Trophoblast cell (in vitro differentiated cells and primary cell): ENCODE results near the gene PPRC1.
A peak's percentile ranks its signal among the peaks of the same experiment; 100 is the strongest.

Experiments
- DNase-seq, 2 donors: peaks; one replicate each; pipeline ENCODE4 v3.0.0-alpha.2; 2016
- H2AFZ ChIP-seq: 2 replicates; pipeline ENCODE4 v1.6.1; 2013; ENCODE audit warnings: low read length, moderate library complexity, mild to moderate bottlenecking; ENCODE audit not compliant: insufficient read depth, poor library complexity
- H2AK5ac ChIP-seq: 2 replicates; pipeline ENCODE4 v1.6.1; 2013; ENCODE audit warnings: mild to moderate bottlenecking, low read length
- H2BK120ac ChIP-seq: 2 replicates; pipeline ENCODE4 v1.6.1; 2013; ENCODE audit warnings: low read length, mild to moderate bottlenecking, moderate library complexity; ENCODE audit not compliant: insufficient read depth, poor library complexity
- H2BK12ac ChIP-seq: 2 replicates; pipeline ENCODE4 v1.6.1; 2013; ENCODE audit warnings: mild to moderate bottlenecking, low read length, moderate library complexity
- H2BK5ac ChIP-seq: 2 replicates; pipeline ENCODE4 v1.6.1; 2013; ENCODE audit warnings: low read length, low read depth, moderate library complexity, mild to moderate bottlenecking; ENCODE audit not compliant: poor library complexity
- H3K14ac ChIP-seq: 2 replicates; pipeline ENCODE4 v1.6.1; 2013; ENCODE audit warnings: mild to moderate bottlenecking, low read length
- H3K18ac ChIP-seq: 2 replicates; pipeline ENCODE4 v1.6.1; 2013; ENCODE audit warnings: mild to moderate bottlenecking, low read length
- H3K23ac ChIP-seq: 2 replicates; pipeline ENCODE4 v1.6.1; 2013; ENCODE audit warnings: low read length
- H3K27ac ChIP-seq: 2 replicates; pipeline ENCODE4 v1.5.1; 2013; ENCODE audit warnings: low read depth, mild to moderate bottlenecking, inconsistent platforms, low read length, moderate library complexity
- H3K27me3 ChIP-seq: 2 replicates; pipeline ENCODE4 v1.6.1; 2013; ENCODE audit warnings: inconsistent platforms, mild to moderate bottlenecking, low read length, moderate library complexity; ENCODE audit not compliant: insufficient read depth
- H3K36me3 ChIP-seq, 2 experiments: 1 replicate in 1 of 2; 2 replicates in 1 of 2; pipeline ENCODE4 v1.6.1; 2013; ENCODE audit warnings: low read length in 2 of 2, mild to moderate bottlenecking in 2 of 2, moderate library complexity in 1 of 2; ENCODE audit not compliant: insufficient read depth in 2 of 2, control insufficient read depth in 1 of 2
- H3K4ac ChIP-seq: 2 replicates; pipeline ENCODE4 v1.6.1; 2013; ENCODE audit warnings: low read depth, mild to moderate bottlenecking, low read length, moderate library complexity
- H3K4me1 ChIP-seq, 2 experiments: 1 replicate in 1 of 2; 2 replicates in 1 of 2; pipeline ENCODE4 v1.6.1; 2013; ENCODE audit warnings: low read length in 2 of 2, mild to moderate bottlenecking in 2 of 2, moderate library complexity in 1 of 2; ENCODE audit not compliant: insufficient read depth in 2 of 2, control insufficient read depth in 1 of 2
- H3K4me2 ChIP-seq: 2 replicates; pipeline ENCODE4 v1.6.1; 2013; ENCODE audit warnings: inconsistent platforms, mild to moderate bottlenecking, low read length, moderate library complexity
- H3K4me3 ChIP-seq: 2 replicates; pipeline ENCODE4 v1.5.1; 2013; ENCODE audit warnings: mild to moderate bottlenecking, low read depth, low read length, inconsistent platforms
- H3K79me1 ChIP-seq: one replicate; pipeline ENCODE4 v1.6.1; 2013; ENCODE audit warnings: low read length
- H3K79me2 ChIP-seq: 2 replicates; pipeline ENCODE4 v1.6.1; 2013; ENCODE audit warnings: low read length, mild to moderate bottlenecking; ENCODE audit not compliant: control insufficient read depth, insufficient read depth, poor library complexity
- H3K9ac ChIP-seq: 2 replicates; pipeline ENCODE4 v1.6.1; 2013; ENCODE audit warnings: mild to moderate bottlenecking, low read length
- H3K9me3 ChIP-seq: 2 replicates; pipeline ENCODE4 v1.6.1; 2013; ENCODE audit warnings: low read depth, mild to moderate bottlenecking, control low read depth, inconsistent platforms, low read length; ENCODE audit not compliant: insufficient read depth
- H4K12ac ChIP-seq: 2 replicates; pipeline ENCODE4 v1.6.1; 2013; ENCODE audit warnings: low read depth, mild to moderate bottlenecking, low read length, moderate library complexity
- H4K8ac ChIP-seq: 2 replicates; pipeline ENCODE4 v1.6.1; 2013; ENCODE audit warnings: low read depth, mild to moderate bottlenecking, low read length, moderate library complexity
- H4K91ac ChIP-seq: one replicate; pipeline ENCODE4 v1.6.1; 2013; ENCODE audit warnings: low read depth, mild to moderate bottlenecking, low read length, moderate library complexity
- WGBS: extraction: QIAGEN DNeasy Blood & Tissue Kit; methylation state at CpG from one replicate; pipeline ENCODE4 v1.1.7; 2013; ENCODE audit warnings: missing lambda C conversion rate; ENCODE audit not compliant: insufficient read length, insufficient coverage; ENCODE audit errors: extremely low coverage; 5-methylcytosine and 5-hydroxymethylcytosine counted together

Gene PPRC1

DNA sequence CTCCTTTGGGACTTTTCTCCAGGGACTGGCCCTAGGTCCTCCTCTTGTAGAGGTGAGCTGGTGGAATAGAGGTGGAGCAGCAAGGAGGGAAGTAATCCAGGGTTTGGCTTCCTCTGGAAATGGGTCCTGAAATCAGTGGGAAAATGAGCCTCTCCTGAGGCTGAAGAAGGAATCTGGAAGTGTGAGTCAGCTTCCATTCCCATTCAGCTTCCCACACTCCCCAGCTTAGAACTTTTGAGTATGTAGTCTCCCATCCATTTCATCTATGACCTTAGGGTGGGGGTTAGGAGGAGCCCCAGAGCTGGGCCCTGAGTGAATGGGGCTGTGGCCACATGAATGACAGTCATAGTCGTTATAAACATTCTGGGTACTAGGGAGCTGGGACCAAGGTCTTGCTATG lies 30.4 kb upstream of the PPRC1 start:
- no peaks in the 10 kb centered on the region for H3K79me1 ChIP-seq
- H3K4me2 ChIP-seq, result no peak overlapping the region
- H3K4me1 ChIP-seq, result no peaks in the 10 kb centered on the region
- H3K14ac ChIP-seq, result no peak overlapping the region
- H4K12ac ChIP-seq, result no peak overlapping the region
- no peak overlapping the region for H2AFZ ChIP-seq
- no peak overlapping the region for H3K4ac ChIP-seq
- H3K36me3 ChIP-seq, result peaks cover 17 to 28% of the 10 kb centered on the region in 2 experiments
- H2BK120ac ChIP-seq, result no peak overlapping the region
- H3K27ac ChIP-seq, result no peak overlapping the region
- no peak overlapping the region for H2BK5ac ChIP-seq
- H3K9me3 ChIP-seq, result no peaks in the 10 kb centered on the region
- DNase-seq, result no peak
- WGBS, result no CpG with 5 or more reads among the region's 1 CpG
- H3K27me3 ChIP-seq, result no peaks in the 10 kb centered on the region
- H3K79me2 ChIP-seq, result no peaks in the 10 kb centered on the region
- no peak overlapping the region for H2AK5ac ChIP-seq
- H4K8ac ChIP-seq, result no peak overlapping the region
- no peak overlapping the region for H3K4me3 ChIP-seq
- no peak overlapping the region for H3K18ac ChIP-seq
- H3K9ac ChIP-seq, result no peak overlapping the region
- no peak overlapping the region for H2BK12ac ChIP-seq
- no peak overlapping the region for H4K91ac ChIP-seq
- H3K23ac ChIP-seq, result no peak overlapping the region

DNA sequence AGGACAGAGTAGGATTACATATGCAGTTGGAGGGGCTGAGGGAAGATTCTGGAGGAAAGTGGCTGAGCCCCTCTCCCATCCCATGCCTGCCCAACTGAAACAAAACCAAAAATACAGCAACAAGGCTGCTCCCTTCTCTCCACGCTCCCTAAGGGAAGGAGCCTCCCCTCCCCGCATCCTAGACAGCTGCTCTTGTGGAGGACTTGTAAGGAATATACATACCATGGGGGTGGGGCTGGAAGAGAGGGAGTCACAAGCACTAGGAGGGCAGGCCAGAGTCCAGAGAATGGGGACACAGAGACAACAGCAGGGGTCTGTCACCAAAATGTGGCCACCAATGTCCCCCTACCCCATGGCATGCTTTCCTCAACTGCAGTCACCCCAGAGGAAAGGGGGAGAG lies 25.8 kb upstream of the PPRC1 start:
- Histone ChIP-seq H3K9me3 (no peaks in the 10 kb centered on the region), H3K79me1 (no peaks in the 10 kb centered on the region), H3K4me3 (no peak overlapping the region), H3K79me2 (no peaks in the 10 kb centered on the region), H3K4ac (no peak overlapping the region), H3K14ac (no peak overlapping the region), H2BK5ac (no peak overlapping the region), H2BK120ac (no peak overlapping the region), H3K27ac (no peak overlapping the region), H3K4me1 (no peaks in the 10 kb centered on the region), H3K23ac (no peak overlapping the region), H4K91ac (no peak overlapping the region), H2AFZ (no peak overlapping the region), H3K27me3 (no peaks in the 10 kb centered on the region), H4K12ac (no peak overlapping the region), H3K9ac (no peak overlapping the region), H2BK12ac (no peak overlapping the region), H3K36me3 (peaks cover 58 to 69% of the 10 kb centered on the region in 2 experiments), H3K4me2 (no peak overlapping the region), H2AK5ac (no peak overlapping the region), H3K18ac (no peak overlapping the region), H4K8ac (no peak overlapping the region)
- DNase-seq, result no peak
- no CpG with 5 or more reads among the region's 2 CpGs for WGBS

DNA sequence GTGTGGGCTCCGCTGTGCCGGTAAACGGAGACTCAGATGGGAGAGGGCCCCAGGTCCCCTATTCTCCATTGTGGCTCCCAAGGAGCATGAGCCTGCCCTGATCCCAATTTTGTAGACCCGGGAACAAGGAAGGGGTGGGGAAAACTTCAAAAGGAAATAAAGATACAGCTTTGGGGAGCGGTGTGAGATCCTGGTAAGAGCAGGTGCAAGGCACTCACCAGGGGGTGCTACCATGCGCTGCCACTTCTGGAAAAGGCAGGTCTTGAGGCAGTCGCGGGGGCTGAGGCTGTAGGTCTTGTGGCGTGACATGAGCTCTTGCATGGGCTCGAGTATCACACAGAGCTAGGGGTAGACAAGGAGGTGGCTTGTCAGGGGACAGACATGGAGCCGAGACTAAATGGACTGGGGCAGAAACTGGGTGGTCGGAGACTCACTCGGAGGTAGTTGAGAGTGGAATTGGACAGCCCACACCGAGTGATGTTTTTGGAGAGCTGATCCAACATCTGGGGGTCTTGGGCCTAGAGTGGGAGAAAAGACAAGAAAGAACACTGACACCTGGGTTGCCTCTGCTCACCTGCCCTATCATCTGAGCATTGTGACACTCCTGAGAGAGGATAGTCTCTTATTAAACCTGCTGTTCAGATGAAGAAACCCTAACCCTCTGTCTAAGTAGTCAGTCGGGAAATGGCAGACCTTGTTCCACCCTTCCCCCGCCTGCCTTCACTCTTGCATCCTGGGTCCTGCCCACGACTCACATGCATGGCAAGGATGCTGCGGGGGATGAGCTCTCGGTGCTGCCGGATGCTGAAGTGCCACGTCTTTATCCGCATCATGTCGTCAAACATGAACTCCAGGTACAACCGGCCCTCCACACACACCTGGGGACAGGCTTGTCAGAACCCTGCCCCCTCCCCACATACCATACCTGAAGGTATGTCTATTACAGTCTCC lies 23.4 kb upstream of the PPRC1 start:
- H3K36me3 ChIP-seq, result peaks cover 56 to 63% of the 10 kb centered on the region in 2 experiments
- no peak overlapping the region for H2BK5ac ChIP-seq
- no peak overlapping the region for H4K12ac ChIP-seq
- peaks cover 11 to 12% of the 10 kb centered on the region in 2 experiments for H3K4me1 ChIP-seq
- H3K27ac ChIP-seq, result no peak overlapping the region
- no peak overlapping the region for H3K9ac ChIP-seq
- no peaks in the 10 kb centered on the region for H3K27me3 ChIP-seq
- no peak for DNase-seq
- H4K8ac ChIP-seq, result no peak overlapping the region
- no peak overlapping the region for H4K91ac ChIP-seq
- H3K79me2 ChIP-seq, result peaks cover 19% of the 10 kb centered on the region
- no peak overlapping the region for H3K4me2 ChIP-seq
- H3K14ac ChIP-seq, result no peak overlapping the region
- no peak overlapping the region for H2BK12ac ChIP-seq
- no peak overlapping the region for H3K4ac ChIP-seq
- no peak overlapping the region for H2AK5ac ChIP-seq
- peaks cover 4% of the 10 kb centered on the region for H3K79me1 ChIP-seq
- H3K9me3 ChIP-seq, result no peaks in the 10 kb centered on the region
- no peak overlapping the region for H2AFZ ChIP-seq
- peak overlapping the region; percentile 10 for H3K4me3 ChIP-seq
- no peak overlapping the region for H2BK120ac ChIP-seq
- no peak overlapping the region for H3K18ac ChIP-seq
- WGBS, result no CpG with 5 or more reads among the region's 24 CpGs
- no peak overlapping the region for H3K23ac ChIP-seq

GRCh38 chr10:102111276-102111675 lies 21.6 kb upstream of the PPRC1 start:
- Histone ChIP-seq H2BK120ac (no peak overlapping the region), H3K4me2 (no peak overlapping the region), H3K27me3 (no peaks in the 10 kb centered on the region), H3K14ac (no peak overlapping the region), H4K8ac (no peak overlapping the region), H3K4me3 (no peak overlapping the region), H3K79me1 (peaks cover 10% of the 10 kb centered on the region), H3K9ac (no peak overlapping the region), H3K27ac (no peak overlapping the region), H3K18ac (no peak overlapping the region), H3K4ac (no peak overlapping the region), H3K79me2 (peaks cover 25% of the 10 kb centered on the region), H3K9me3 (no peaks in the 10 kb centered on the region), H3K36me3 (peaks cover 50 to 54% of the 10 kb centered on the region in 2 experiments), H3K4me1 (peaks cover 17 to 20% of the 10 kb centered on the region in 2 experiments), H3K23ac (no peak overlapping the region), H2BK12ac (no peak overlapping the region), H2AK5ac (no peak overlapping the region), H2BK5ac (no peak overlapping the region), H4K12ac (no peak overlapping the region), H2AFZ (no peak overlapping the region), H4K91ac (no peak overlapping the region)
- DNase-seq, result no peak
- no CpG with 5 or more reads among the region's 12 CpGs for WGBS
